HepG2 (cell line): ENCODE measurements around the gene NELFB. TPM values are rescaled to one million over a fixed set of nuclear protein-coding genes. Genes with fewer than 3 reads are reported as not detected.

ENCODE experiments used
- AGO1 ChIP-seq: fragments of 200-400 bp; formaldehyde crosslinking; IDR thresholded peaks from 2 replicates; pipeline ENCODE4 v1.6.1; 2017; ENCODE audit warnings: mild to moderate bottlenecking, low read depth, low read length, moderate library complexity; ENCODE audit not compliant: poor library complexity, severe bottlenecking
- HOXD1 ChIP-seq: sonication (generic); formaldehyde crosslinking; IDR thresholded peaks from 2 replicates; pipeline ENCODE4 v1.5.0; 2020; ENCODE audit warnings: missing genetic modification reagents
- KLF6 ChIP-seq: IDR thresholded peaks from 2 replicates; pipeline ENCODE4 v1.8.0; 2016; ENCODE audit warnings: missing biosample characterization, missing genetic modification reagents
- MED1 ChIP-seq: sonication (generic); formaldehyde crosslinking; IDR thresholded peaks from 2 replicates; pipeline ENCODE4 v1.4.0; 2020; ENCODE audit warnings: missing genetic modification reagents
- NKX3-1 ChIP-seq: sonication (generic); formaldehyde crosslinking; IDR thresholded peaks from 2 replicates; pipeline ENCODE4 v1.5.0; 2020; ENCODE audit warnings: missing genetic modification reagents
- REL ChIP-seq: sonication (generic); formaldehyde crosslinking; conservative IDR thresholded peaks from 2 replicates; pipeline ENCODE4 v1.8.0; 2022; ENCODE audit warnings: mild to moderate bottlenecking, missing genetic modification reagents, moderate library complexity
- RFXAP ChIP-seq: sonication (generic); formaldehyde crosslinking; IDR thresholded peaks from 2 replicates; pipeline ENCODE4 v1.4.0; 2020; ENCODE audit warnings: missing genetic modification reagents, borderline replicate concordance
- SP1 ChIP-seq, 2 experiments: fragments of 450-650 bp in 1 of 2; sonication (generic) in 1 of 2; formaldehyde crosslinking in 1 of 2; IDR thresholded peaks; 2 replicates each; pipeline versions ENCODE4 v1.4.0 to v1.6.1; 2016 to 2020; ENCODE audit warnings: missing genetic modification reagents in 1 of 2
- TBL1XR1 ChIP-seq: fragments of 150-350 bp; IDR thresholded peaks from 2 replicates; pipeline ENCODE4 v1.6.1; 2014; ENCODE audit warnings: borderline replicate concordance, low read length; ENCODE audit not compliant: partially characterized antibody
- ZBTB7A ChIP-seq: sonication (generic); formaldehyde crosslinking; IDR thresholded peaks from 2 replicates; pipeline ENCODE4 v1.8.0; 2022; ENCODE audit warnings: mild to moderate bottlenecking, missing genetic modification reagents
- ZNF382 ChIP-seq: sonication (generic); formaldehyde crosslinking; IDR thresholded peaks from 2 replicates; pipeline ENCODE4 v1.5.0; 2020; ENCODE audit warnings: missing genetic modification reagents, mild to moderate bottlenecking, borderline replicate concordance
- polyA plus RNA-seq, 8 experiments: library from polyadenylated mRNA; depleted of rRNA in 3 of 8; stranded (reverse) in 7 of 8; unstranded in 1 of 8; fragments of >200 nt; fragmentation: Illumina TruSeq in 4 of 8; extraction: Trizol in 4 of 8; gene quantifications; 2 replicates each; pipeline versions ENCODE4 v1.2.1 to v1.2.3, GENCODE V29; 2011 to 2016; ENCODE audit warnings: low read depth in 4 of 8, missing spikeins in 1 of 8, mixed read lengths in 1 of 8; ENCODE audit not compliant: insufficient read depth in 1 of 8
- total RNA-seq, 5 experiments: library from RNA; depleted of rRNA; stranded (reverse); fragments of >200 nt; fragmentation: Illumina TruSeq; extraction: Trizol; gene quantifications; 2 replicates each; pipeline ENCODE4 v1.2.3, GENCODE V29; 2016; ENCODE audit warnings: low read depth in 1 of 5
- TF ChIP-seq, protein P1 (sequence below): sonication (generic); formaldehyde crosslinking; IDR thresholded peaks from 2 replicates; pipeline ENCODE4 v1.4.0; 2020; ENCODE audit warnings: mild to moderate bottlenecking, missing genetic modification reagents, borderline replicate concordance
- TF ChIP-seq, protein P2 (sequence below): sonication (generic); formaldehyde crosslinking; IDR thresholded peaks from 2 replicates; pipeline ENCODE4 v1.4.0; 2020; ENCODE audit warnings: missing genetic modification reagents, borderline replicate concordance
- TF ChIP-seq, protein P3 (sequence below): sonication (generic); formaldehyde crosslinking; IDR thresholded peaks from 2 replicates; pipeline ENCODE4 v1.5.1; 2020; ENCODE audit warnings: mild to moderate bottlenecking, missing genetic modification reagents
- TF ChIP-seq, protein P4 (sequence below): sonication (generic); formaldehyde crosslinking; IDR thresholded peaks from 2 replicates; pipeline ENCODE4 v1.4.0; 2020; ENCODE audit warnings: missing genetic modification reagents
- TF ChIP-seq, protein P5 (sequence below): sonication (generic); formaldehyde crosslinking; IDR thresholded peaks from 2 replicates; pipeline ENCODE4 v1.4.0; 2020; ENCODE audit warnings: mild to moderate bottlenecking, missing genetic modification reagents
- TF ChIP-seq, protein P6 (sequence below): sonication (generic); formaldehyde crosslinking; IDR thresholded peaks from 2 replicates; pipeline ENCODE4 v1.4.0; 2020; ENCODE audit warnings: missing genetic modification reagents

The NELFB gene
- total and polyA plus RNA-seq, 2 of the 13 experiments (the other 11 are each of a cell fraction or from before 2014, with no cell fraction given), result 26.5 to 45.8 TPM

DNA sequence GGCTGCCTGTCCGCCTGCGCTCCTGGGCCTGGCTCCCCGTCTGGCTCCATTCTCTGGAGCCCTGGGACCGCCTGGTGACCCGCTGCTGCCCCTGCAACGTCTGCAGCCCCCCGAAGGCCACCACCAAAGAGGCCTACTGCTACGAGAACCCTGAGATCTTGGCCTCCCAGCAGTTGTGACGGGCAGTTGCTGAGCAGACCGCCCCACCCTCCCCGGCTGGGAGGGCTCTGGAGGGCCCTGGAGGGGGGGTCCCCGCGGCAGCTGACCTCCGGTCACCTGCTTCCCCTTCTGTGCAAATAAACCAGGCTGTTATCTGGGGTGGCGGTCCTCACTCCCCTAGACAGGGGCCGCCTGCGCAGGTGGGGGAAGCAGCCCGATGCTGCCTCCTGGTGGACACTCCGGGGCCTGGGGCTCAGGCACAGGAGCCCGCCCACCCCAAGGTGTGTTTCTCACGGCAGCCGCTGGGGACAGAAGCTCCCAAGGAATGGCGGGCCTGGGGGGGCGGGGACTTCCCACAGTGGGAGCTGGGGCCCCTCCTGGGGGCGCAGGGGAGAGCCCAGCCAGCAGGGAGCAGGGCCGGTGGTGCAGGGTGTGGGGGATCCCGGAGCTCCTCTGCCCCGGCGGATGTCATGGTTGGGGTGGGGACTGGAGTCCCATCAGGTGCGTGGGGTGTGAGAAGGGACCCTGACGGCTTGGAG is 18.7 kb upstream of the NELFB start (continued):
- TF ChIP-seq, protein P1, sequence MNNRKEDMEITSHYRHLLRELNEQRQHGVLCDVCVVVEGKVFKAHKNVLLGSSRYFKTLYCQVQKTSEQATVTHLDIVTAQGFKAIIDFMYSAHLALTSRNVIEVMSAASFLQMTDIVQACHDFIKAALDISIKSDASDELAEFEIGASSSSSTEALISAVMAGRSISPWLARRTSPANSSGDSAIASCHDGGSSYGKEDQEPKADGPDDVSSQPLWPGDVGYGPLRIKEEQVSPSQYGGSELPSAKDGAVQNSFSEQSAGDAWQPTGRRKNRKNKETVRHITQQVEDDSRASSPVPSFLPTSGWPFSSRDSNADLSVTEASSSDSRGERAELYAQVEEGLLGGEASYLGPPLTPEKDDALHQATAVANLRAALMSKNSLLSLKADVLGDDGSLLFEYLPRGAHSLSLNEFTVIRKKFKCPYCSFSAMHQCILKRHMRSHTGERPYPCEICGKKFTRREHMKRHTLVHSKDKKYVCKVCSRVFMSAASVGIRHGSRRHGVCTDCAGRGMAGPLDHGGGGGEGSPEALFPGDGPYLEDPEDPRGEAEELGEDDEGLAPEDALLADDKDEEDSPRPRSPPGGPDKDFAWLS, result no peak
- TF ChIP-seq AGO1, result peak; percentile 92
- TF ChIP-seq, protein P2, sequence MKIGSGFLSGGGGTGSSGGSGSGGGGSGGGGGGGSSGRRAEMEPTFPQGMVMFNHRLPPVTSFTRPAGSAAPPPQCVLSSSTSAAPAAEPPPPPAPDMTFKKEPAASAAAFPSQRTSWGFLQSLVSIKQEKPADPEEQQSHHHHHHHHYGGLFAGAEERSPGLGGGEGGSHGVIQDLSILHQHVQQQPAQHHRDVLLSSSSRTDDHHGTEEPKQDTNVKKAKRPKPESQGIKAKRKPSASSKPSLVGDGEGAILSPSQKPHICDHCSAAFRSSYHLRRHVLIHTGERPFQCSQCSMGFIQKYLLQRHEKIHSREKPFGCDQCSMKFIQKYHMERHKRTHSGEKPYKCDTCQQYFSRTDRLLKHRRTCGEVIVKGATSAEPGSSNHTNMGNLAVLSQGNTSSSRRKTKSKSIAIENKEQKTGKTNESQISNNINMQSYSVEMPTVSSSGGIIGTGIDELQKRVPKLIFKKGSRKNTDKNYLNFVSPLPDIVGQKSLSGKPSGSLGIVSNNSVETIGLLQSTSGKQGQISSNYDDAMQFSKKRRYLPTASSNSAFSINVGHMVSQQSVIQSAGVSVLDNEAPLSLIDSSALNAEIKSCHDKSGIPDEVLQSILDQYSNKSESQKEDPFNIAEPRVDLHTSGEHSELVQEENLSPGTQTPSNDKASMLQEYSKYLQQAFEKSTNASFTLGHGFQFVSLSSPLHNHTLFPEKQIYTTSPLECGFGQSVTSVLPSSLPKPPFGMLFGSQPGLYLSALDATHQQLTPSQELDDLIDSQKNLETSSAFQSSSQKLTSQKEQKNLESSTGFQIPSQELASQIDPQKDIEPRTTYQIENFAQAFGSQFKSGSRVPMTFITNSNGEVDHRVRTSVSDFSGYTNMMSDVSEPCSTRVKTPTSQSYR, result peak; percentile 41; the same call in 1 of the 2 replicates
- peak; percentile 37; the same call in 1 of the 2 replicates for TF ChIP-seq KLF6 (CRISPR knock-in tag)
- TF ChIP-seq RFXAP (CRISPR knock-in tag), result peak; percentile 53
- TF ChIP-seq REL, result no peak; the same call in 1 of the 2 replicates
- TF ChIP-seq, protein P3, sequence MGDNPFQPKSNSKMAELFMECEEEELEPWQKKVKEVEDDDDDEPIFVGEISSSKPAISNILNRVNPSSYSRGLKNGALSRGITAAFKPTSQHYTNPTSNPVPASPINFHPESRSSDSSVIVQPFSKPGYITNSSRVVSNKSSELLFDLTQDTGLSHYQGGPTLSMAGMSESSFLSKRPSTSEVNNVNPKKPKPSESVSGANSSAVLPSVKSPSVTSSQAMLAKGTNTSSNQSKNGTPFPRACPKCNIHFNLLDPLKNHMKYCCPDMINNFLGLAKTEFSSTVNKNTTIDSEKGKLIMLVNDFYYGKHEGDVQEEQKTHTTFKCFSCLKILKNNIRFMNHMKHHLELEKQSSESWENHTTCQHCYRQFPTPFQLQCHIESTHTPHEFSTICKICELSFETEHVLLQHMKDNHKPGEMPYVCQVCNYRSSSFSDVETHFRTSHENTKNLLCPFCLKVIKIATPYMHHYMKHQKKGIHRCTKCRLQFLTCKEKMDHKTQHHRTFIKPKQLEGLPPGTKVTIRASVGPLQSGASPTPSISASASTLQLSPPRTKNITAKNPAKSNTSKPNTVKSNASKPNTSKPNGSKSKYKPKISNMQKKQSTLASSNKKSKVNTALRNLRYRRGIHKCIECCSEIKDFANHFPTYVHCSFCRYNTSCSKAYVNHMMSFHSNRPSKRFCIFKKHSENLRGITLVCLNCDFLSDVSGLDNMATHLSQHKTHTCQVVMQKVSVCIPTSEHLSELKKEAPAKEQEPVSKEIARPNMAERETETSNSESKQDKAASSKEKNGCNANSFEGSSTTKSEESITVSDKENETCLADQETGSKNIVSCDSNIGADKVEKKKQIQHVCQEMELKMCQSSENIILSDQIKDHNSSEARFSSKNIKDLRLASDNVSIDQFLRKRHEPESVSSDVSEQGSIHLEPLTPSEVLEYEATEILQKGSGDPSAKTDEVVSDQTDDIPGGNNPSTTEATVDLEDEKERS (CRISPR knock-in tag), result peak; percentile 80
- TF ChIP-seq NKX3-1 (CRISPR knock-in tag), result no peak
- TF ChIP-seq, protein P4, sequence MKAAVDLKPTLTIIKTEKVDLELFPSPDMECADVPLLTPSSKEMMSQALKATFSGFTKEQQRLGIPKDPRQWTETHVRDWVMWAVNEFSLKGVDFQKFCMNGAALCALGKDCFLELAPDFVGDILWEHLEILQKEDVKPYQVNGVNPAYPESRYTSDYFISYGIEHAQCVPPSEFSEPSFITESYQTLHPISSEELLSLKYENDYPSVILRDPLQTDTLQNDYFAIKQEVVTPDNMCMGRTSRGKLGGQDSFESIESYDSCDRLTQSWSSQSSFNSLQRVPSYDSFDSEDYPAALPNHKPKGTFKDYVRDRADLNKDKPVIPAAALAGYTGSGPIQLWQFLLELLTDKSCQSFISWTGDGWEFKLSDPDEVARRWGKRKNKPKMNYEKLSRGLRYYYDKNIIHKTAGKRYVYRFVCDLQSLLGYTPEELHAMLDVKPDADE (CRISPR knock-in tag), result no peak; the same call in 1 of the 2 replicates
- no peak for TF ChIP-seq TBL1XR1
- TF ChIP-seq, protein P5, sequence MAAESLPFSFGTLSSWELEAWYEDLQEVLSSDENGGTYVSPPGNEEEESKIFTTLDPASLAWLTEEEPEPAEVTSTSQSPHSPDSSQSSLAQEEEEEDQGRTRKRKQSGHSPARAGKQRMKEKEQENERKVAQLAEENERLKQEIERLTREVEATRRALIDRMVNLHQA (CRISPR knock-in tag), result no peak
- no peak for TF ChIP-seq ZNF382 (CRISPR knock-in tag)
- peak; percentile 83 for TF ChIP-seq ZBTB7A (CRISPR knock-in tag)
- TF ChIP-seq HOXD1 (CRISPR knock-in tag), result no peak
- TF ChIP-seq, protein P6, sequence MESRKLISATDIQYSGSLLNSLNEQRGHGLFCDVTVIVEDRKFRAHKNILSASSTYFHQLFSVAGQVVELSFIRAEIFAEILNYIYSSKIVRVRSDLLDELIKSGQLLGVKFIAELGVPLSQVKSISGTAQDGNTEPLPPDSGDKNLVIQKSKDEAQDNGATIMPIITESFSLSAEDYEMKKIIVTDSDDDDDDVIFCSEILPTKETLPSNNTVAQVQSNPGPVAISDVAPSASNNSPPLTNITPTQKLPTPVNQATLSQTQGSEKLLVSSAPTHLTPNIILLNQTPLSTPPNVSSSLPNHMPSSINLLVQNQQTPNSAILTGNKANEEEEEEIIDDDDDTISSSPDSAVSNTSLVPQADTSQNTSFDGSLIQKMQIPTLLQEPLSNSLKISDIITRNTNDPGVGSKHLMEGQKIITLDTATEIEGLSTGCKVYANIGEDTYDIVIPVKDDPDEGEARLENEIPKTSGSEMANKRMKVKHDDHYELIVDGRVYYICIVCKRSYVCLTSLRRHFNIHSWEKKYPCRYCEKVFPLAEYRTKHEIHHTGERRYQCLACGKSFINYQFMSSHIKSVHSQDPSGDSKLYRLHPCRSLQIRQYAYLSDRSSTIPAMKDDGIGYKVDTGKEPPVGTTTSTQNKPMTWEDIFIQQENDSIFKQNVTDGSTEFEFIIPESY (CRISPR knock-in tag), result peak; percentile 95
- TF ChIP-seq SP1 (IDR thresholded peaks at IDR 0.05), result no peak
- peak; percentile 80 for TF ChIP-seq SP1 (CRISPR knock-in tag; IDR thresholded peaks at IDR 0.05)
- TF ChIP-seq MED1, result peak; percentile 89
